Psoas muscle (tissue), 8 donors: Measurements from ENCODE around the gene MYADM. TPM values are rescaled to one million over a fixed set of nuclear protein-coding genes. Genes with fewer than 3 reads are reported as not detected.

Experiments
- ATAC-seq, 4 donors: fragments of 200-7000 bp; cut with Tn5 transposase; one replicate each; pipeline ENCODE4 v1.9.1; 2020; ENCODE audit warnings: moderate library complexity in 3 of 4, mild to moderate bottlenecking in 2 of 4
- DNase-seq, 2 donors: peaks; one replicate each; pipeline ENCODE4 v3.0.0-alpha.2; 2020
- H3K27ac ChIP-seq: fragments of 200-600 bp; one replicate; pipeline ENCODE4 v1.8.0; 2022
- H3K27me3 ChIP-seq, 3 donors: fragments of 200-600 bp in 1 of 3; one replicate each; pipeline versions ENCODE4 v1.6.1 to v1.8.0; 2013 to 2022; ENCODE audit warnings: low read length in 2 of 3, mild to moderate bottlenecking in 2 of 3, moderate library complexity in 1 of 3; ENCODE audit not compliant: insufficient read depth in 3 of 3
- H3K36me3 ChIP-seq, 2 donors: fragments of 200-600 bp in 1 of 2; one replicate each; pipeline versions ENCODE4 v1.6.1 to v1.8.0; 2013 to 2022; ENCODE audit warnings: low read depth in 1 of 2, mild to moderate bottlenecking in 1 of 2, moderate library complexity in 1 of 2; ENCODE audit not compliant: insufficient read depth in 1 of 2
- H3K4me1 ChIP-seq: fragments of 200-600 bp; one replicate; pipeline ENCODE4 v1.8.0; 2022
- H3K4me3 ChIP-seq: fragments of 200-600 bp; one replicate; pipeline ENCODE4 v1.8.0; 2022; ENCODE audit warnings: mild to moderate bottlenecking
- H3K9me3 ChIP-seq: fragments of 200-600 bp; one replicate; pipeline ENCODE4 v1.8.0; 2022
- WGBS, 3 donors: extraction: QIAGEN DNeasy Blood & Tissue Kit; methylation state at CpG; one replicate each; pipeline versions ENCODE4 v1.1.6 to v1.1.7; 2013; 5-methylcytosine and 5-hydroxymethylcytosine counted together
- intact Hi-C, 2 donors: fragments of 100-400 bp; cut with DNase I; formaldehyde crosslinking; loops; one replicate each; pipeline versions ENCODE4 v1.11.0 to v1.14.2; 2022
- polyA plus RNA-seq, 3 donors: library from polyadenylated mRNA; stranded (reverse); fragments of 200-250 nt; gene quantifications; one replicate each; pipeline ENCODE4 v1.2.3, GENCODE V29; 2013
- total RNA-seq, 4 donors: library from RNA; stranded (reverse); fragmentation: NEBNext Ultra II Directional in 2 of 4; extraction: Animal tissue kit (Norgen Biotek cat#: 25700) in 2 of 4; gene quantifications; one replicate each; pipeline versions ENCODE4 v1.2.1 to v1.2.4, GENCODE V29; 2021 to 2023
- TF ChIP-seq, protein P1 (sequence below): fragments of 200-600 bp; IDR thresholded peaks from one replicate; pipeline ENCODE4 v1.8.0; 2022; ENCODE audit warnings: antibody characterized with exemption
- donor health status: healthy with polysubstance abuse.
- donor health status: DM: no; HTN: no; CAD: no; lungs with moderate emphysema.
- donor health status: Bipolar disorder and iron deficiency.
- donor health status: healthy.
- donor health status: DM: yes; HTN: yes; CAD: no.
- donor health status: DM: no; HTN: no; CAD: no.
- donor health status: DM: no; HTN: no; CAD: no.
- donor health status: DM: yes; HTN: yes; CAD: no.

MYADM gene
- total and polyA plus RNA-seq, 7 donors, result 5.5 to 23.3 (median 17.2) TPM

DNA sequence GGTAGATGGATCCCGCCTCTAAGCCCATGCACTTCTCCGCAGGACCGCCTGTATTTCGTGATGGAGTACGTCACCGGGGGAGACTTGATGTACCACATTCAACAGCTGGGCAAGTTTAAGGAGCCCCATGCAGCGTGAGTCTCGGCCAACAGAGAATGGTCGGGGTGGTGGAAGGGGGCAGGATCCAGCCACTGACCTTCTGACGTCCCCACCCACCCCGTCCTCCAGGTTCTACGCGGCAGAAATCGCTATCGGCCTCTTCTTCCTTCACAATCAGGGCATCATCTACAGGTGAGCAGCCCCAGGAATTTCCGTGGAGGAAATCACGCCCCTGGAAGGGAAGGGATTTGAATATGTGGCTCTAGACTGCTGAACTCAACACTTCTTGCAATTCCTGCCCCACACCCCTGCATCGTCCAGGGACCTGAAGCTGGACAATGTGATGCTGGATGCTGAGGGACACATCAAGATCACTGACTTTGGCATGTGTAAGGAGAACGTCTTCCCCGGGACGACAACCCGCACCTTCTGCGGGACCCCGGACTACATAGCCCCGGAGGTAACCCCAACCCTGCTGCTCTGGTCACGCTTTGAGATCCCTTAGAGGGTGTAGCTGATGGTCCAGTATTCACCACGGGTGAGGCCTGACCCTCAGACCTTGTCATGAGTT, 32.6 kb downstream of the MYADM start:
- Histone ChIP-seq H3K9me3 (no peaks in the 10 kb centered on the region), H3K27ac (no peak overlapping the region), H3K36me3 (no peaks in the 10 kb centered on the region), H3K4me1 (no peaks in the 10 kb centered on the region), H3K27me3 (peaks cover 0 to 46% (median 25%) of the 10 kb centered on the region in 3 donors), H3K4me3 (no peak overlapping the region)
- intact Hi-C loops, result no loop called here
- WGBS, 3 donors, result 86 to 91% (median 89%) methylated on average over 27 of the region's 27 CpGs
- ATAC-seq (no peak), DNase-seq (peak in 1 of 2 donors; percentile 32)
- TF ChIP-seq, protein P1, sequence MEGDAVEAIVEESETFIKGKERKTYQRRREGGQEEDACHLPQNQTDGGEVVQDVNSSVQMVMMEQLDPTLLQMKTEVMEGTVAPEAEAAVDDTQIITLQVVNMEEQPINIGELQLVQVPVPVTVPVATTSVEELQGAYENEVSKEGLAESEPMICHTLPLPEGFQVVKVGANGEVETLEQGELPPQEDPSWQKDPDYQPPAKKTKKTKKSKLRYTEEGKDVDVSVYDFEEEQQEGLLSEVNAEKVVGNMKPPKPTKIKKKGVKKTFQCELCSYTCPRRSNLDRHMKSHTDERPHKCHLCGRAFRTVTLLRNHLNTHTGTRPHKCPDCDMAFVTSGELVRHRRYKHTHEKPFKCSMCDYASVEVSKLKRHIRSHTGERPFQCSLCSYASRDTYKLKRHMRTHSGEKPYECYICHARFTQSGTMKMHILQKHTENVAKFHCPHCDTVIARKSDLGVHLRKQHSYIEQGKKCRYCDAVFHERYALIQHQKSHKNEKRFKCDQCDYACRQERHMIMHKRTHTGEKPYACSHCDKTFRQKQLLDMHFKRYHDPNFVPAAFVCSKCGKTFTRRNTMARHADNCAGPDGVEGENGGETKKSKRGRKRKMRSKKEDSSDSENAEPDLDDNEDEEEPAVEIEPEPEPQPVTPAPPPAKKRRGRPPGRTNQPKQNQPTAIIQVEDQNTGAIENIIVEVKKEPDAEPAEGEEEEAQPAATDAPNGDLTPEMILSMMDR, result no peak

DNA sequence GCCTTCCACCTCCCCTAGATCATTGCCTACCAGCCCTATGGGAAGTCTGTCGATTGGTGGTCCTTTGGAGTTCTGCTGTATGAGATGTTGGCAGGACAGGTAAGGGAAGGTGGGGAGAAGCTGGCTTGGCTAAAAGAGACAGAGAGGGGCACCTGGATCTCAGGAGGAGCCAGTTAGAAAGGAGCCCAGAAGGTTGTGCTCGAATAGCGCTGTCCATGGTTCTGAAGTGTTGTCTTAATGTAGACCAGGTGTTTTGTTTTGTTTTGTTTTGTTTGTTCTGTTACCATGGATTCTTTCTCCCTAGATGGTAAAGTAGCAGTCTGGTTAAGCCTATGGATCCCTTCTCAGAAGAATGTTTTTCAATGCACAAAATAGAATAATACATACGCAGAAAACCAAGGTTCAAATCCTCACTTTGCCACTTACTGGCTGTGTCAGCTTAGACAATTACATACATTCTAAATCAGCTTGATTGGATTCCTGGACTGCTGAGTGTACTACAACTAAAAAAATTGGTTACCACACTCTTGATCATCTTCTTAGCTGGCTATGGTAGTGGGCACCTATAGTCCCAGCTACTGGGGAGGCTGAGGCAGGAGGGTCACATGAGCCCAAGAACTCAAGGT, 35.5 kb downstream of the MYADM start:
- intact Hi-C loops, result no loop called here
- WGBS, 3 donors, result 37 to 49% (median 37%) methylated on average over 4 of the region's 4 CpGs
- no peaks in the 10 kb centered on the region for H3K36me3 ChIP-seq
- no peak overlapping the region for H3K4me3 ChIP-seq
- peaks cover 4% of the 10 kb centered on the region for H3K4me1 ChIP-seq
- H3K9me3 ChIP-seq, result no peaks in the 10 kb centered on the region
- H3K27me3 ChIP-seq, result peaks cover 0 to 45% (median 24%) of the 10 kb centered on the region in 3 donors
- ATAC-seq (no peak), DNase-seq (peak in 1 of 2 donors; percentile 10)
- TF ChIP-seq, protein P1, result no peak
- H3K27ac ChIP-seq, result no peak overlapping the region

DNA sequence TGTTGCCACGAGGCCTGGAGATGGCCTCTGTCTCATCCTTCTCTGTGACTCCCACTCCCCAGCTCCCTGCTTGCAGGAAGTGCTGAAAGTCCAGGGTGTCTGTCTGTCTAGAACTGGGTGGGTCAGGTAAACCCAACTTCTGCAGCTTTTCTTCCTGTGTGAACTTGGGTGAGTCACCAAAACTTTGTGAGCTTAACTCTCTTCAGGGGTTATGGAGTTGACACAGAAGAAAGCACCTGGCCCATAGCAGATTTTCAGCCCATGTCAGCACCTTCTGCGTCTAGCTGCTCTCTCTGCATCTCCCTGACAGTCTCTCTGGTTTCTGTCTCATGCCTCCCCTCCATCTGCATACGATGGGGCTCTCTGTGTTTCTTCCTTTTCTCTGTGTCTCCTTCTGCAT, 37.2 kb downstream of the MYADM start:
- TF ChIP-seq, protein P1, result no peak
- Histone ChIP-seq H3K27ac (no peak overlapping the region), H3K27me3 (peaks cover 0 to 51% (median 32%) of the 10 kb centered on the region in 3 donors), H3K4me3 (no peak overlapping the region), H3K4me1 (peaks cover 8% of the 10 kb centered on the region), H3K36me3 (no peaks in the 10 kb centered on the region), H3K9me3 (no peaks in the 10 kb centered on the region)
- ATAC-seq, result no peak
- intact Hi-C loops, result no loop called here
- peak in 1 of 2 donors; percentile 1 for DNase-seq
- 28 to 35% (median 29%) methylated on average over 3 of the region's 3 CpGs for WGBS, 3 donors

DNA sequence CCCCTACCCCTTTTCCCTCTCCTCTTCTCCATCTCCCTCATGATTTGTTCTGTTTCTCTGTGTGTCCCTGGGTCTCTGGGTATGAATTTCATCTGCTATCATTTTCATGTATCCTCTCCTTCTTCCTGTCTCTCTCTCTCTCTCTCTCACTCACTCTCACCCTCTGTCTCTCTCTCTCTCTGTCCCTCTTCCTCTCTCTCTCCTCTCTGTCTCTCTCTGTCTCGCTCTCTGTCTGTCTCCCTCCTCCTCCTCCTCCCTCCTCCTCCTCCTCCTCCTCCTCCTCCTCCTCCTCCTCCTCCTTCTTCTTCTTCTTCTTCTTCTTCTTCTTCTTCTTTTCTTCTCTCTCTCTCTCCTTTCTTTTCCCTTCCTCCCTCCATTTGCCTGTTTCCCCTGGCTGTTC, 38.1 kb downstream of the MYADM start:
- TF ChIP-seq, protein P1, result no peak
- DNase-seq (no peak), ATAC-seq (no peak)
- Histone ChIP-seq H3K4me1 (peaks cover 8% of the 10 kb centered on the region), H3K4me3 (no peak overlapping the region), H3K27me3 (peaks cover 0 to 51% (median 30%) of the 10 kb centered on the region in 3 donors), H3K36me3 (no peaks in the 10 kb centered on the region), H3K9me3 (no peaks in the 10 kb centered on the region), H3K27ac (no peak overlapping the region)
- intact Hi-C loops, result loop anchor here (2.0 kb wide), 1 partner anchor 119 kb away; no protein-coding TSS in a partner anchor
- WGBS, 3 donors, result 36 to 60% (median 46%) methylated on average over 1 of the region's 1 CpG
